HUDEP-2 (cell line): Measurements from ENCODE around the gene BACE2.
"Not testable (repeated sequence)": the region's sequence is repeated elsewhere in the genome, so short reads cannot be mapped to it uniquely, and the experiment has no call there.

Experiments
- DNase-seq, 76 experiments: peaks; one replicate each; lab custom pipeline; 2025; ENCODE audit not compliant: unreplicated experiment in 76 of 76; lab: John Stamatoyannopoulos, UW

The BACE2 gene

GRCh38 chr21:41182547-41182946 lies 14.6 kb downstream of the BACE2 start:
- no peak for DNase-seq

GRCh38 chr21:41183575-41183974 lies 15.6 kb downstream of the BACE2 start:
- no peak for DNase-seq

- DNase-seq: no peak
These were observed 17.8 kb downstream of the BACE2 start for GRCh38 chr21:41185802-41186201.

DNA sequence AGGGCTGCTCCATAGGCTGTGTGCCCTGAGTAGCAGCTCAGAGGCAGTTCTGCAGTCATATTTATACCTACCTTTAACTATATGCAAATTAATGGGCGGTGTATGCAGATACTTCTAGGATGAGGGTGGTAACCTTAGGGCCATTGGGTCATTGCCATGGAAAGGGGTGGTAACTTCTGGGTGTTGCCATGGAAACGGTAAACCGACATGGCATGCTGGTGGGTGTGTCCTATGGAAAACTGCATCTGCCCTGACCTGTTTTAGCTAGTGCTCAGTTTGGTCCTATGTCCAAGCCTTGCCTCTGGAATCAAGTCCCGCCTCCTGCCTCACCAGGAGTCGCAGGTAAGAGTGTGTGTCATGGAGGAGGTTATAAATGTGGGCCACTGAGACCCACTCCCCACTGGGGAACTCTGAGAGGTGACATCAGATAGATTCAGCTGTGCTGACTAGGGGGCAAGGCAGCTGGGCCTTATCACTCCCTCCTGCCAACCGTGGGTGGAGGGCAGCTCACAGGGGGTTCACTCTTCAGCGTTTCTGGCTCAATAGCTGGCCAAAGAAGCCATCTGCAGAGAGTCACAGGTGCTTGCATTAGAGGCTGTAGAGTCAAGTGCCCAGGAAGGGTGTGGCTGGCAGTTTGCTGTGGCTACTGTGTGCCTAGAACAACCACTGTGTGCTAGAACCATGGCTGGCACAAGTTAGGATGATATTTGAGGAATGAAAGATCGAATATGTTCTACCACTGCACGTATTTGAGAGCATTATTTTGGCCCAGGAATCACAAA lies 19.0 kb downstream of the BACE2 start:
- no peak for DNase-seq

DNA sequence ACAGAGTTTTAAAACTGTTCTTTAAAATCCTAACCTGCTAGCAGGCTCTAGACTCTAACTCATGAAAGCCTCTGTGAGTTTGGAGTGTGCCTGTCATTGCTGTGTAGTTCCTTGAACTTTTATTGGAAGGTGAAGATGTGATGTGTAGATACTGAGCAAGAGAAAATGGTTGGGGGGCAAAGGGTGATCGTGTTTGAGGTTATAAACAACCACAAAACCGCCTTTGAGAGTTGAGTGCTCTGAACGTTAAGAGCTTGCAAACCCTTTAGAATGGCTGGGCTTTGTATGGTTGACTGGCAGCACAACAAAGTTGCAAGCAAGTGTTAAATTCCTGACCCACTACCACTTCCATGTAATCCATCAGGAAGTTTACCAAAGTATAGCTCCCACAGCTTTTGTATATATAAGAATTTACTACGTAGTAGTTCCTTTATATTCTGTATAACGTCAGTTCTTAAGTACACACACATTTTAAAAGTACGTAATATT lies 19.6 kb downstream of the BACE2 start:
- no peak for DNase-seq

GRCh38 chr21:41188486-41189149 lies 20.7 kb downstream of the BACE2 start:
- DNase-seq: no peak

GRCh38 chr21:41189150-41189745 lies 21.3 kb downstream of the BACE2 start:
- DNase-seq: no peak

GRCh38 chr21:41192552-41192951 lies 24.6 kb downstream of the BACE2 start:
- DNase-seq: not testable (repeated sequence)

GRCh38 chr21:41195311-41195710 lies 27.4 kb downstream of the BACE2 start:
- DNase-seq: no peak

GRCh38 chr21:41196993-41197392 lies 29.0 kb downstream of the BACE2 start:
- no peak for DNase-seq

- DNase-seq: no peak
These were observed 29.6 kb downstream of the BACE2 start for GRCh38 chr21:41197582-41197981.

- not testable (repeated sequence) for DNase-seq
These were observed 30.7 kb downstream of the BACE2 start for GRCh38 chr21:41198647-41199046.

DNA sequence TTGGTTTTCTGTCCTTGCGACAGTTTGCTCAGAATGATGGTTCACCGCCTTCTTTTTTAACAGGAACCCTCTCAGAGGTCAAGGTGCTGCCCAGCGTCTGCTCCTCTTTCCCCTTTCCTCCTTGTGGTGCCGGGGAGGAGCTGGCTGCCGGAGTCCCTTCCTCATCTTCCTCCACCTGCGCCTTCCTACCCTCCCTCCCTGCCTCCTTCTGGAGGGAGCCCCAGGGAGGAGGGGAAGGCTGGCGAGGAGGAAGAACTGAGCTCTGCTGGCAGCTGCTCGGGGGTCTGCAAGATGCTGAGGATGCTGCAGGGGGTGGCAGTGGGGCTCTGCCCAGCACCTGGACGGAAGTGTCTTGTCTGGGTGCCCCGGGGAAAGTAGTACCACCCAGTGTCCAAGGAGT lies 31.2 kb downstream of the BACE2 start:
- DNase-seq: no peak

DNA sequence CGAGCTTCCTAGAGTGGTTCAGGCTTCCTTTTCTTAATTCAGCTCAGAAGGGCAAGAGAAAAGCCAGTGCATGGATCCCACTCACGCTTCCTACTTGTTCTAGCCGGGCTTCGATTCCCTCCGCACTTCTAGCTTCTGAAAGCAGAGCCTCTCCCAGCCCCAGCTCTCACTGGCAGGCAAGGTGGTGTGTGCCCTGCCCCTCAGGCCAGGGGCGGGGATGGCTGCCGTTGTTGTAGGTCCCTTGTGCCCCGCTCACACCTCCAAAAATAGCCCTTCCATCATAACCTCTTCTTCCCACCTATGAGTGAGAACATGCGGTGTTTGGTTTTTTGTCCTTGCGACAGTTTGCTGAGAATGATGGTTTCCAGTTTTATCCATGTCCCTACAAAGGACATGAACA lies 31.6 kb downstream of the BACE2 start:
- DNase-seq: no peak

- DNase-seq: no peak
These were observed 33.4 kb downstream of the BACE2 start for GRCh38 chr21:41201385-41201784.

DNA sequence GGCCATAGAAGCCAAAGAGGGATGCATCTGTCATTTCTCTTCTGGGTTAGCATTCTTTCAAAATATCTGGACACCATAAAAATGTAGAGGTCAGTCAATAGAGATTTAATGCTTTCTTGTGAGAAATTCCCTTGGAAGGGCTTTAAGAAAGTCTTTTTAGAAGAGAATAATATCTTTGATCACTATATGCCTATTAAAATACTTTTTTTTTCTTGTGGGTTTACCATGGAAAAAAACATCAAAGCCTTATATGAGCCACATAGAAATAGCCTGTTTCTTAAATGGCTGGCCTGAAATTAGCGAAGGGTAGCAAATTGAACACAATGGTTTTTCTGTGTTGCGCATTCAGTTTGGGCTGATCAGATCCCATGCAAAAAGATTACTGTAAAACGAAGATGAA lies 36.8 kb downstream of the BACE2 start:
- no peak for DNase-seq

DNA sequence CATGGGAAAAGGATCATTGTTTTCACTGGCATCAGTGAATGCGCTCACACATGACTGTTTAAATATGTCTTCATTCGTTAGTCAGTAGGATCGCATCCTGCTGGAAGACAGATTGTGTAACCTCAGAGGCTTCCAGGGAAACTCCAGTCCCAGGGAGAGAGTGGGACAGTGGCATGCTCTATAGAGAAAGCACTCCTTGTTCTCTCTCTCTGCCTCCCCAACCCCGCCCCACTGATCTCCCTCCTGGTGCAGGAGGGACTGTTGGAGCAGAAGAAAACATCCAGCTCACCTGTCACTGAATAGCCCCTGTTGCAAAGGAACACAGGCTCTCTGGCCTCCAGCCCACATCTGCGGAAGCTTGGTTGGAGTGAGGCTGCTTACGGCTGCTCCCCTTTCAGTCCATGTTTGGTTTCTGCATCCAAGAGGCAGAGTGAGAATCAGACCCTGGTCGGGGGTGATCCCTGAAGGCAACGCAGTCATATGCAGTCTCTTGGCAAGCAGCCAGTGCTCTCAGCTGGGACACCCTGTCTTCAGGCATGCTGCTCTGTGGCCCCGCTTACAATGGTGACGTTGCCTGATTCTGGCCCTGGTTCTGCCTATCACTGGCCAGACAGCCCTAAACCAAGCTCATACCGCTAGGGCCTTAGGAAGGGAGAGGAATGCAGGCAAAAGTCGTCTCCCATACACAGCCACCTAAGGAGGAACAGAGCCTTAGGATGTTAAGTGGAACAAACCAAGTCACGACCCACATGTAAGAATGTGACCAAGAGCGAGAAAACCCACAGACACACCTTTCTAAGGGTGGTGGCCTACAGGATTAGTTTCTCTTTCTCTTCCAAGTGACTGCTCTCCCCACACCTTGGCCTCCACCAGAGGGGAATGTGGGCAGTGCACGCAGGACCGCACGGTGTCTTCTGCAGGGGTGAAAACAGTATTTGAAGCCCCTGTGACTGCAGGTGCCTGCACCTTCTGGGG lies 39.7 kb downstream of the BACE2 start:
- DNase-seq: peak in 2 of 76 experiments; percentile 4 to 11

DNA sequence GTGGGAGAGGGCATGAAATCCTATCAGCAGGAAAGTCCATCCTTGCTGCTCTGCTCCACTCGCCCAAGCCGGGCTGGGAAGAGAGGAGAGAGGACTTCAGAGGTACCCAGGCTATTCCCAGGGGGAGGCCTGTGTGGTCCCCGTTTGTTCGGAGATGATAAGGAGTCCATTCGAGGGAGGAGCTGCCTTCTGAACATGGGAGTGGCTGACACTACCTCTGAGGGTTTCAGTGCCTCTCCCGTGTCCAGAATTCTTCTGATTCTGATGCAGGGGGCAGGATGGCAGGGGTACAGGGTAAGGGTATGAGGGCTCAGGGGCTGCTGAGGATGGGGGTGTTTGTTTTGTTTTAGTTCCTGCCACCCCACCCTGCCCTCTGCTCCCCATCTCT lies 40.4 kb downstream of the BACE2 start:
- DNase-seq: no peak

DNA sequence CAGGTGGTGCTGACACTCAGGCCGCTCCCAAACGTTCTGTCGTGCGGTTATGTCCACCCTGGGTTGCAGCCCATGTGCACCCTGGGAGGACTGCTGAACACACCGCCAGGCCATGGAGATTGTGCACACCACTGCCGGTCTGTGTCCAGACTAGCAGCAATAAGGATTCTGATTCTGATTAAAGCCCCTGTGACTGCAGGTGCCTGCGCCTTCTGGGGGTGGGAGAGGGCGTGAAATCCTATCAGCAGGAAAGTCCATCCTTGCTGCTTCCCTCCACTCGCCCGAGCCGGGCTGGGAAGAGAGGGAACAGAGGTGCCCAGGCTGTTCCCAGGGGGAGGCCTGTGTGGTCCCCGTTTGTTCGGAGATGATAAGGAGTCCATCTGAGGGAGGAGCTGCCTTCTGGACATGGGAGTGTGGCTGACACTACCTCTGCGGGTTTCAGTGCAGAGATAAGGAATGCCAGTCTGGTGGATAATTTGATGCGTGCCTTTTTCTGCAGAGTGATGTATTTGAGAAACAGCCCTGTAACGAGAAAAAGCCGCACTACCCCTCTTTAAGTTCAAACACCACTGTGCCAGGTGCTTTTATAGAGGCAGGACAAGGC lies 41.2 kb downstream of the BACE2 start:
- DNase-seq: peak in 24 of 76 experiments; percentile 4 to 67 (median 26)

DNA sequence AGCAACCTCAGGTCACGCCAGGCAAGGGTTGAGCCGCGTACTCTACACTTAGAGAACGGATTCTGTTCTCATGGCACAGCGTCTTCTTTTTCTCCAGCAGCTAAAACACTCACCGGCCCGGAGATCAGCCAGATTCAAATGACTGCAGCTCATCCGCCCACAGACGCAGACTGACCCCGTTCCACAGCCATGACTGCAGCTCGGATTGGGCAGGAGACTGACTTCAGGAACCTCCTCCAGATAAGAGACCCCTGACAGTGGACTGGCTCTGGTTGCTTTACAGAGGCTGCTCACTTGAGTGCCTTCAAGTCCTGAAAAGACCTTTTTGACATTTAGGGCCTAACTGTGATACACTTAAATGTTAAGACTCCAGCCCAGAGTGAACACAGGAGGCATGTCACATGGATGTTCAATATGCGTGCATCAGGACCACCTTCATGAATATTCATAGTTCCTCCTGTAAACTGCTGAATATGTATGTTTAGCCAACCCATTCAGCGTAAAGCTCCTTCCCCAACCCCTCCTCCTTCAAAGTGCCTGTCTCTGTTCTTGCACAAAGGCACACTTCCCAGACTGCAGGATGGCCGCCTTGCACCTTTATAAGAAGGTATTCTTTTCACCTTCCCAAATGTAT lies 42.6 kb downstream of the BACE2 start:
- DNase-seq: no peak
